H1 (cell line): Measurements from ENCODE around the gene CABP1. TPM values are rescaled to one million over a fixed set of nuclear protein-coding genes. Genes with fewer than 3 reads are reported as not detected.

Experiments
- CEBPB ChIP-seq: IDR thresholded peaks from 2 replicates; pipeline ENCODE4 v1.6.1; 2012; ENCODE audit warnings: low read depth, low read length
- HDAC2 ChIP-seq, 2 experiments: fragments of 300-600 bp in 1 of 2; sonication (generic) in 1 of 2; IDR thresholded peaks; 2 replicates each; pipeline ENCODE4 v1.6.1; 2011 to 2012; ENCODE audit warnings: low read depth in 2 of 2, low read length in 2 of 2, mild to moderate bottlenecking in 2 of 2, moderate library complexity in 2 of 2, borderline replicate concordance in 1 of 2, inconsistent platforms in 1 of 2
- KDM4A ChIP-seq: IDR thresholded peaks from one replicate; pipeline ENCODE4 v1.7.1; 2012; ENCODE audit warnings: low read depth, mild to moderate bottlenecking, moderate library complexity, low read length, inconsistent platforms; ENCODE audit not compliant: severe bottlenecking
- RNF2 ChIP-seq: fragments of 200-900, 300-1000 bp; sonication (generic); IDR thresholded peaks from 2 replicates; pipeline ENCODE4 v1.7.1; 2016; ENCODE audit warnings: borderline replicate concordance, low read depth, mild to moderate bottlenecking, antibody characterized with exemption, low read length; ENCODE audit not compliant: poor library complexity, severe bottlenecking; ENCODE audit errors: missing control alignments
- TAF7 ChIP-seq: optimal IDR thresholded peaks from 2 replicates; pipeline ENCODE3; 2011; ENCODE audit warnings: low read depth, mild to moderate bottlenecking, inconsistent platforms, low read length, moderate library complexity, borderline replicate concordance
- TBP ChIP-seq: IDR thresholded peaks from 2 replicates; pipeline ENCODE4 v1.6.1; 2011; ENCODE audit warnings: low read depth, low read length, improper control_type of control experiment
- polyA plus RNA-seq, 7 experiments: library from polyadenylated mRNA; depleted of rRNA in 3 of 7; stranded (reverse) in 5 of 7; unstranded in 2 of 7; fragments of >200 nt in 5 of 7; fragments of 200-250 nt in 2 of 7; gene quantifications; 1 replicate in 5 of 7; 2 replicates in 1 of 7; 4 replicates in 1 of 7; pipeline versions ENCODE4 v1.2.1 to v1.2.3, GENCODE V29; 2011 to 2013; ENCODE audit warnings: missing spikeins in 2 of 7, mixed read lengths in 2 of 7
- total RNA-seq: library from RNA; stranded (reverse); fragmentation: NEBNext Ultra II Directional; extraction: Animal tissue kit (Norgen Biotek cat#: 25700); gene quantifications from 2 replicates; pipeline ENCODE4 v1.2.1, GENCODE V29; 2021
- TF ChIP-seq, protein P1 (sequence below): IDR thresholded peaks from 2 replicates; pipeline ENCODE4 v1.6.1; 2012; ENCODE audit warnings: inconsistent platforms

Gene CABP1
- total and polyA plus RNA-seq, 2 of the 8 experiments (the other 6 are each of a cell fraction or from before 2014, with no cell fraction given) = 3.9 to 7.4 TPM

DNA sequence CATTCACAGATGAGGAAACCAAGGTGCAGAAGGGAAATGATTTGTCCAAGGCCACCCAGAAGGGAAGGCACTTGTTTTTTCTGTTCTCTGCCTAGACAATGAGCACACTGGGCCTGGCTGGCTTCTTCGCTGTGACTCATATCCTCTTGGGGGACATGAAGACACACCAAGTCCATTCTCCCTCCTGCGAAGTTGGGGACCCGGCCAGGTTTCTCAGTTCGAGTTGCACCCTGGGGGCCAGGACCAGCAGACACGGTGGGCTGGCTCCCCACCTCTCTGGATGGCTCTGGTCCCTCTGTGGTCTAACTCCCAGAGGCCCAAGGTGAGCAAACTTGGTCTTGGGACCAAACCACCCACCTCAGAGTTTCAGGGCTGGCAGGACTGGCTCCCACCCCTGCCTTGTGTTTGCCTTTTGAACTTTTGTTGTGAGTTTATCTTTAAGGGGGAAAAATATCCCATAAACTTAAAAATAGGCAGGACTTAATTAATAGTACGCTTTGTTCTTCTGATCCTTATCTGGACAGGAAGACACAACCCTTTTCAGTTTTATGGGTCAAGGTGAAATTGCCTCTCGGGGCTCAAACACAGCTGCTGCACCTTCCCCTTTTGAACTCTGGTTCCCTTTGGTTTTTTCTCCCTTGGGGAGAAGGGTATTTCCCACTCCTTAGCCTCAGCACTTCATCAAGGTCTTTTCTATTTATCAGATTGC lies 37.5 kb downstream of the CABP1 start (continued):
- TF ChIP-seq TBP (no peak), KDM4A (no peak), HDAC2 (IDR thresholded peaks at IDR 0.05; ENCODE audit: borderline replicate concordance in 1 of 2, low read depth in 2 of 2, low read length in 2 of 2) (no peak), RNF2 (no peak), TAF7 (no peak), CEBPB (no peak)
- TF ChIP-seq, protein P1, sequence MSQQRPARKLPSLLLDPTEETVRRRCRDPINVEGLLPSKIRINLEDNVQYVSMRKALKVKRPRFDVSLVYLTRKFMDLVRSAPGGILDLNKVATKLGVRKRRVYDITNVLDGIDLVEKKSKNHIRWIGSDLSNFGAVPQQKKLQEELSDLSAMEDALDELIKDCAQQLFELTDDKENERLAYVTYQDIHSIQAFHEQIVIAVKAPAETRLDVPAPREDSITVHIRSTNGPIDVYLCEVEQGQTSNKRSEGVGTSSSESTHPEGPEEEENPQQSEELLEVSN = no peak
